Tibial artery (tissue), 4 donors: ENCODE measurements around the gene IGSF21.

Experiments
- DNase-seq, 2 donors: peaks; one replicate each; pipeline ENCODE4 v3.0.0-alpha.2; 2019
- H3K27ac ChIP-seq, 2 donors: fragments of 200-600 bp; sonication (generic) in 1 of 2; 1 replicate in 1 of 2; 2 replicates in 1 of 2; pipeline ENCODE4 v1.5.1; 2018 to 2019; ENCODE audit warnings: mild to moderate bottlenecking in 1 of 2
- H3K27me3 ChIP-seq, 2 donors: fragments of 200-600 bp; sonication (generic) in 1 of 2; one replicate each; pipeline versions ENCODE4 v1.5.1 to v1.6.0; 2016 to 2019
- H3K36me3 ChIP-seq, 3 donors: fragments of 200-600 bp; sonication (generic) in 2 of 3; one replicate each; pipeline ENCODE4 v1.5.1; 2016 to 2019; ENCODE audit warnings: mild to moderate bottlenecking in 2 of 3
- H3K4me1 ChIP-seq, 4 donors: fragments of 200-600 bp; sonication (generic) in 2 of 4; 1 replicate in 3 of 4; 2 replicates in 1 of 4; pipeline ENCODE4 v1.5.1; 2016 to 2019
- H3K4me3 ChIP-seq, 2 donors: fragments of 200-600 bp; sonication (generic) in 1 of 2; 1 replicate in 1 of 2; 2 replicates in 1 of 2; pipeline ENCODE4 v1.5.1; 2018 to 2019; ENCODE audit warnings: mild to moderate bottlenecking in 2 of 2
- H3K9me3 ChIP-seq, 3 donors: fragments of 200-600 bp; sonication (generic) in 1 of 3; one replicate each; pipeline ENCODE4 v1.5.1; 2016 to 2019
- intact Hi-C: fragments of 100-400 bp; cut with DNase I; formaldehyde crosslinking; loops from one replicate; pipeline ENCODE4 v1.15.0; 2023; ENCODE audit warnings: low total_unique reads
- TF ChIP-seq, protein P1 (sequence below), 2 experiments: fragments of 200-600 bp in 1 of 2; fragments of 450-650 bp in 1 of 2; IDR thresholded peaks; one replicate each; pipeline ENCODE4 v1.5.1; 2017 to 2019; ENCODE audit warnings: antibody characterized with exemption in 2 of 2, mild to moderate bottlenecking in 1 of 2, moderate library complexity in 1 of 2

The IGSF21 gene

DNA sequence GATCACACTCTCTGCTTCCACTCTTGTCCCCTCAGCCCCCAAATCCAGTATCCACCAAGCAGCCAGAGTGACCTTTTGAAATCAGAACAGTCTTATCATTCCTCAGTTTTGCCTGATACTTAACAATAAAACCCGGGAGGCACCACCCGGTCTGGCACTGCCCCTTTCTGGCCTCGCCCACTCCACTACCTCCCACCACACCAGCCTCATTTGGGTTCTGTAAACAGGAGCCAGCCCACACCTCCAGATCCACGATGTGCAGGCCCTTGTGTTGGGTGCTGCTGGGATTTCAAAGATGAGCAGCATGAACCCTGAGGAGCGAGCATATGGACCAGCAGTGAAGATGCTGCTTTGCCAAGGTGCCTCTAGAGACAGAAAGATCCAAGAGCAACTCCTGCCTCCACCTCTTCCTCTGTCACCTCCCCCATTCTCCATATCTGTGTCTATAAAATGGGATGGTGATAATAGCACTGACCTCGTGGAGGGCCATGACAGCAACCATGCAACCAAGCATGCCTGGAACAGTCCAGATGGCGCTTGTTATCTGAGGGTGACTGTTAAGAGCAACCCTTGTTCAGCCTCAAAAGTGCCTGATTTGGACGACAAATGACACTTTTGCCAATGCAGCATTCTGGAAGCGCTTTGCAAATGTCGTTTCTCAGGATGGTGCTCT lies 136.0 kb downstream of the IGSF21 start:
- no peak for DNase-seq
- TF ChIP-seq, protein P1, sequence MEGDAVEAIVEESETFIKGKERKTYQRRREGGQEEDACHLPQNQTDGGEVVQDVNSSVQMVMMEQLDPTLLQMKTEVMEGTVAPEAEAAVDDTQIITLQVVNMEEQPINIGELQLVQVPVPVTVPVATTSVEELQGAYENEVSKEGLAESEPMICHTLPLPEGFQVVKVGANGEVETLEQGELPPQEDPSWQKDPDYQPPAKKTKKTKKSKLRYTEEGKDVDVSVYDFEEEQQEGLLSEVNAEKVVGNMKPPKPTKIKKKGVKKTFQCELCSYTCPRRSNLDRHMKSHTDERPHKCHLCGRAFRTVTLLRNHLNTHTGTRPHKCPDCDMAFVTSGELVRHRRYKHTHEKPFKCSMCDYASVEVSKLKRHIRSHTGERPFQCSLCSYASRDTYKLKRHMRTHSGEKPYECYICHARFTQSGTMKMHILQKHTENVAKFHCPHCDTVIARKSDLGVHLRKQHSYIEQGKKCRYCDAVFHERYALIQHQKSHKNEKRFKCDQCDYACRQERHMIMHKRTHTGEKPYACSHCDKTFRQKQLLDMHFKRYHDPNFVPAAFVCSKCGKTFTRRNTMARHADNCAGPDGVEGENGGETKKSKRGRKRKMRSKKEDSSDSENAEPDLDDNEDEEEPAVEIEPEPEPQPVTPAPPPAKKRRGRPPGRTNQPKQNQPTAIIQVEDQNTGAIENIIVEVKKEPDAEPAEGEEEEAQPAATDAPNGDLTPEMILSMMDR (IDR thresholded peaks at IDR 0.05), result no peak
- H3K4me1 ChIP-seq, result no peaks in the 10 kb centered on the region

DNA sequence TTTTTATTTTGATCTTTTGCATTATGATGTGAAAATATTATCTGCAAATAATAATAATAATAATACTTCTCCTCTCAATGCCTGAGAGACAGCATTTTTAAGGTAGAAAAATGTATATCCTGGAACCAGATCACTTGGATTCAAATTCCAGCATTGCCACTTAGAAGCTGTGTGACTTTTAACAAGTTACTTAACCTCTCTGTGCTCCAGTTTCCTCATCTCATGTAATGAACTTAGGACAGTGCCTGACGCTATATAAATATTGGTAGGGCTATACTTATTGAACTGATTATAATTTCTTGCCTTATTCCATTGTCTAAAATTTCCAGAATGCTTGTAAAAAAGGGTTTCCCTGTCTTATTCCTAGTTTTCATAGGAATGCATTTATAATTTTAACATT lies 137.2 kb downstream of the IGSF21 start:
- intact Hi-C loops, result no loop called here

More for the DNA sequence above, 136.0 kb downstream of the IGSF21 start:
- intact Hi-C loops, result no loop called here
- no peak overlapping the region for H3K4me3 ChIP-seq
- H3K27me3 ChIP-seq, result peaks cover 0 to 41% of the 10 kb centered on the region in 2 donors
- H3K36me3 ChIP-seq, result no peaks in the 10 kb centered on the region
- no peak overlapping the region for H3K27ac ChIP-seq
- H3K9me3 ChIP-seq, result no peaks in the 10 kb centered on the region

DNA sequence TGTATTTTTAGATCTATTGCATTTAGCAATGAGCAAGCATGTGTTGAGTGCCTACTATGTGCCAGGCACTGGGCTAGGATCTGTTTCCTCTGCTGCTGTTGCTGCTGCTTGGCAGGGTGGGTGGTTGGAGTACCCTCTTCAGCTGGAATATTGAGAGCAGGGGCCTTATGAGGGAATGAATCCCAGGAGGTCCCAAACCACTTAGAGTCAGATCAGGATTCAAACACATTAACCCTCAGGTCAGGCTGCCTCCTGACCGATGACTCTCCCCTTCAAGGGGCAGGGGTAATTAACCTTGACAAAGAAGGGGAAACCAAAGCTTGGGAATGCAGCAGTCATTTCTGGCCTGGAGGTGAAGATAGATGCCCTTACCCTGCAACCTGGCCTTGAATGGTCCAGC lies 138.0 kb downstream of the IGSF21 start:
- no peak for DNase-seq
- intact Hi-C loops, result no loop called here
- Histone ChIP-seq H3K4me3 (no peak overlapping the region), H3K27me3 (peaks cover 0 to 37% of the 10 kb centered on the region in 2 donors), H3K9me3 (no peaks in the 10 kb centered on the region), H3K4me1 (no peaks in the 10 kb centered on the region), H3K27ac (no peak overlapping the region), H3K36me3 (no peaks in the 10 kb centered on the region)
- TF ChIP-seq, protein P1 (IDR thresholded peaks at IDR 0.05), result no peak

More for the DNA sequence above, 137.2 kb downstream of the IGSF21 start:
- Histone ChIP-seq H3K4me3 (no peak overlapping the region), H3K4me1 (no peaks in the 10 kb centered on the region), H3K9me3 (no peaks in the 10 kb centered on the region), H3K27ac (no peak overlapping the region), H3K36me3 (no peaks in the 10 kb centered on the region), H3K27me3 (peaks cover 0 to 40% of the 10 kb centered on the region in 2 donors)
- DNase-seq, result no peak
- TF ChIP-seq, protein P1 (IDR thresholded peaks at IDR 0.05), result no peak

DNA sequence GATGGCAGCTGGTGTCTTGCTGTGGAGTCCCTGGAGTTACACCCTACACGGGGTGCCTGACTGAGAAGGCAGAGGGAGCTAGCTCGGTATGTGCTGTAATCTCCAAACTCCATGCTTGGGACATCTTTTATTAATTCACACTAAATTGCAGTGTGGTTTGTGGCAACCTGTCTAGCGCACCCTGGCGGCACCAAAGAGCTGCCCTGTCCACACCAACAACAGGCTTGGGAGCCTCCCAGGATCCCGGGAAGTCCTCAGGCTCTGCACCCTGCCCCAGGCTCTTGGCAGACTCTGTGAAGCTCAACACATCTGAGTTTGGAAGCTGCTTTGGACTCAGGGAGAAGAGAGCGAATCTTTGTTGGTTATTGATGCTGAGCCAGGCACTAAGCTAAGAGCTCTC lies 138.9 kb downstream of the IGSF21 start:
- DNase-seq, result no peak
- H3K4me3 ChIP-seq, result no peak overlapping the region
- H3K27ac ChIP-seq, result no peak overlapping the region
- peaks cover 0 to 4% (median 0%) of the 10 kb centered on the region in 3 donors for H3K36me3 ChIP-seq
- no peaks in the 10 kb centered on the region for H3K4me1 ChIP-seq
- H3K27me3 ChIP-seq, result peaks cover 0 to 33% of the 10 kb centered on the region in 2 donors
- intact Hi-C loops, result no loop called here
- peaks cover 0 to 8% (median 7%) of the 10 kb centered on the region in 3 donors for H3K9me3 ChIP-seq
- TF ChIP-seq, protein P1 (IDR thresholded peaks at IDR 0.05), result no peak

DNA sequence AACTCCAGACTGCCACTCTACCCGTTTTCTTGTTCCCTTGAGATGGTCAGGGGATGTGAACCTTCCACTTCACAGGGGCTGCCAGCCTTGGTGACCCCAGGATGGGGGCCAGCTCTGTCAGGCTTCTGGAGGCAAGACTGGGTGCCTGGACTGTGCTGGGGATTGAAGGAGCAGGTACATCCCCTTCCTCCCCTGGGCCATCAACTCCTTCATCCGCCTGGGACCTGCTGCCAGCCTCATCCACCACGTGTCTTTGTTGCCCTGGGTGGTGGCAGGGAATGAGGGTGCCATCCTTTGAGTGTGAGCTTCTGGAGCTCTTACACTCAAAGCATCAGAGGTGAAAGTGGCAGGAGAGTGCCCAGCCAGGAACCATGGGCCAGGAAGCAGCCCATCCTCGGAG lies 139.6 kb downstream of the IGSF21 start:
- intact Hi-C loops, result no loop called here
- no peak for DNase-seq
- no peak overlapping the region for H3K27ac ChIP-seq
- peaks cover 0 to 14% (median 8%) of the 10 kb centered on the region in 3 donors for H3K9me3 ChIP-seq
- no peaks in the 10 kb centered on the region for H3K4me1 ChIP-seq
- H3K27me3 ChIP-seq, result peaks cover 0 to 28% of the 10 kb centered on the region in 2 donors
- H3K4me3 ChIP-seq, result no peak overlapping the region
- TF ChIP-seq, protein P1 (IDR thresholded peaks at IDR 0.05), result no peak
- H3K36me3 ChIP-seq, result peaks cover 0 to 4% (median 0%) of the 10 kb centered on the region in 3 donors
